Stimulated activated naive CD4-positive, alpha-beta T cell (primary cell): ENCODE data around the gene INHBE.
A peak's percentile ranks its signal among the peaks of the same experiment; 100 is the strongest.
"Not testable (repeated sequence)": the region's sequence is repeated elsewhere in the genome, so short reads cannot be mapped to it uniquely, and the experiment has no call there.

Experiments used
- DNase-seq, 6 experiments: peaks; one replicate each; lab custom pipeline; 2025; lab: John Stamatoyannopoulos, UW

INHBE gene

GRCh38 chr12:57454566-57455373 lies at the start of gene INHBE:
TSS of gene INHBE (plus strand) at chr12:57455307. CDS start at chr12:57455537, 230 bp downstream.
- no peak for DNase-seq

- DNase-seq, result no peak
Observed at GRCh38 chr12:57410534-57410933, 44.6 kb upstream of the INHBE start.

GRCh38 chr12:57414160-57414559 lies 40.9 kb upstream of the INHBE start:
- DNase-seq, result not testable (repeated sequence)

GRCh38 chr12:57415088-57415487 lies 40.0 kb upstream of the INHBE start:
- no peak for DNase-seq

- no peak for DNase-seq
Observed at GRCh38 chr12:57416039-57416996, 38.8 kb upstream of the INHBE start.

- no peak for DNase-seq
Observed at GRCh38 chr12:57418255-57418654, 36.9 kb upstream of the INHBE start.

- DNase-seq, result no peak
Observed at GRCh38 chr12:57419495-57419894, 35.6 kb upstream of the INHBE start.

GRCh38 chr12:57420482-57420881 lies 34.6 kb upstream of the INHBE start:
- no peak for DNase-seq

GRCh38 chr12:57426948-57427347 lies 28.2 kb upstream of the INHBE start:
- DNase-seq, result not testable (repeated sequence)

GRCh38 chr12:57428965-57429364 lies 26.1 kb upstream of the INHBE start:
- DNase-seq, result no peak

GRCh38 chr12:57429473-57430111 lies 25.5 kb upstream of the INHBE start:
- DNase-seq, result peak in 1 of 6 experiments; percentile 7

- peak in 5 of 6 experiments; percentile 27 to 67 (median 60) for DNase-seq
Observed at GRCh38 chr12:57430112-57430930, 24.8 kb upstream of the INHBE start.

- peak; percentile 85 to 93 (median 91) for DNase-seq
Observed at GRCh38 chr12:57430931-57431566, 24.1 kb upstream of the INHBE start, which contains the start of gene R3HDM2. TSS of gene R3HDM2 (minus strand) at chr12:57431043. CDS start at chr12:57310428, 120,615 bp downstream.

GRCh38 chr12:57431654-57432188 lies 23.4 kb upstream of the INHBE start:
- no peak for DNase-seq

- no peak for DNase-seq
Observed at GRCh38 chr12:57433370-57433769, 21.7 kb upstream of the INHBE start.

- DNase-seq, result no peak
Observed at GRCh38 chr12:57434517-57435223, 20.4 kb upstream of the INHBE start, which contains the start of gene INHBC. TSS of gene INHBC (plus strand) at chr12:57434784. CDS start at chr12:57434887, 103 bp downstream.

GRCh38 chr12:57435293-57435692 lies 19.8 kb upstream of the INHBE start:
- no peak for DNase-seq

GRCh38 chr12:57438400-57438799 lies 16.7 kb upstream of the INHBE start:
- DNase-seq, result no peak

GRCh38 chr12:57439762-57440266 lies 15.3 kb upstream of the INHBE start:
- DNase-seq, result no peak
